GM03348 (cell line): ENCODE measurements around the gene MOK.

ENCODE experiments used
- DNase-seq: peaks from one replicate; pipeline ENCODE4 v3.0.0; 2012; ENCODE audit warnings: low spot score

MOK gene

DNA sequence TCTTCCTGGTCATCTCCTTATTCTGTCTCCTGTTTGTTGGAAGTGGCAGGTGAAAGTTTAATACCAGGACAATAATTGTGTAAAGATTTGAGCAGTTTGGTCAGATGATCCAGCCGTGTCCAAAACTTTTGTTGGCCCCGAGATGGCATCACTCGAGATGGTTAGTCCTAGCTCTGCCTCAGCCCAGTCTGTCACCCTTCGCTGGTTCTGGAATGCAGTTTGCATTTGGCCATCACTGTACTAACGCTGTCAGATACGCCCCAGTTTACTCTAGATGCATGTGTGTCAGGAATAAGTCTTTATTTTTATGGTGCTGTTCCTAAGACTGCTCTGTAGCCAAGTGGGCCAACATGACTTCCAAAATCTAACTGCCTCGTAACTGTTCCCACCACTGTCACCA lies 79.6 kb downstream of the MOK start:
- no peak for DNase-seq

DNA sequence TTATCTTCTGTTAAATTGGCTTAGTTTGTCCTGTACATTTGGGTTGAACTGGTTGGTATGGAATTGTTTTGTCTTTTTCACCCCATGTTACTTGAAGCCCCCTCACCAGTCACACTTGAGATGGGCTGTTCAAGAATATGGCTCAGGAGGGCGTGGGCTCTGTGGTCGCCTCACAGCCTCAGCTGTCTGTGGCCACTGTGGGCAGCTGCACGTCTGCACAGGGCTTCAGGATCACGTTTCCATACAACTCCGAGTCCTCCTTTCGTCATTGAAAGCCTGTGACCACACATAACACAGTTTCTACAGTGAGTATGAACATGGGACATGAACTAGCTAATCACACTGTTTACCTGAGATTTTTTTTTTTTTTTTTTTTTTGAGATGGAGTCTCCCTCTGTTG lies 81.3 kb downstream of the MOK start:
- no peak for DNase-seq

DNA sequence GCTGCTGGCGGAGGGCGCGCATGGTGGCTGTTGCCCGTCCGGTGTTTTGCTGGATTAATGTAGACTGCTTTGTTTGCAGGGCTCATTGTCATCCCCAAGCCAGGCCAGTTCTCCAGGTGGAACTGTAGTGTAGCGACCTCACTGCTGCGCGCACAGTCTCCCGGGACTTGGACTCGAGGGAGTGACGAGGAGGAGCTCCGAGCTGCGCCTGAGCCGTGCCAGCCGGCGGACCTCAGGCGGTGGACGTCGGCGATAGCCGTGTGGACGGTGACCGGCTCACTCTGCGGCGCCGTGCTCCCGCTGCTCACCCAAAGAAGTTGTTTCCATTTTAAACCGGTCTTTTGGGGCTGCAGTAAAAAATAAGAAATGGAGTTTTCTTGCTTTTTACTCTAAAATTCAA lies 82.2 kb downstream of the MOK start:
- DNase-seq, result no peak

DNA sequence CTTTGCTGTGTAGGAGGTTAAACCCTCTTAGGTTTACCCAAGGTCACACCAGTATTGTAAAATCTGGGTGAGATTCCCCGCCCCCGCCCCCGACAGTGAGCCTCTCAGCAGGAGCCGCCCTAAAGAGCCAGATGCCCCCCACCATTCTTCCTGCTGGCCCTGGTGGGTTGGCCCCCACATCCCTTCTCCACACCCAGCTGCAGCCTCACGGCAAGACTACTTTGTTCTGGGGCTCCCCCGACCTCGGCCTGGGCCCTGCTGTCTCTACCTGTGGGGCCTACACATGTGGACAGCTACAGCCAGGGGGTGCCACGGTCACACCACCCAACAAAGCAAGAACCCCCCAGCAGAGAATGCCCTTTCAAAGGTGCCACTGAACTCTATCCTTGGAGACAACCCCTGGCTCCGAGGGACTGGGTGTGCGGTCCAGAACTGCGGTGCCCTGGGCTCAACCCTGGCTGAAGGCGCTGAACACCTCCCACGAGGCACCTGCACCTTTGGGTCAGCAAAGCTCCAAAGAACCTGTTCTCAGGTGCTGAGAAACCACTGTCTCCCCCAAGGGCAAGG lies 82.9 kb downstream of the MOK start:
- DNase-seq, result no peak

DNA sequence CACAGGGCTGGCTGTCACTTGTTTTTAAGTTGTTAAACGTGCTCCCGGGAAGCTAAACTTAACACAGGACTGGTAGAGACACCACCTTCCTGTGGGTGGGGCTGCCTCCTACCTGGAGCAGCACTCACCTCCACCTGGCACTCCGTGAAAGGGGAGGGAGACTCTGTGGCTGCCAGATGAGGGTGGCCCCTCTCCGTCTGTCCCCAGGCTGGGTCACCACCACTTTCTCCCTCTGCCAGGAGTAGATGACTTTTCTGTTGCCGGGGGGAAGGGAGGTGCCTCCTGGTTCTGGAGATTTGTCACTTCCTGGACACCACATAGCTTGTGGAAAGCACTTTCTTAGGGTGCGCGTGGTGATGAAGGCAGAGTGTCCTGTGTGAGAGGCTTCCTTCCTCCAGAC lies 83.9 kb downstream of the MOK start:
- peak; percentile 44 for DNase-seq

DNA sequence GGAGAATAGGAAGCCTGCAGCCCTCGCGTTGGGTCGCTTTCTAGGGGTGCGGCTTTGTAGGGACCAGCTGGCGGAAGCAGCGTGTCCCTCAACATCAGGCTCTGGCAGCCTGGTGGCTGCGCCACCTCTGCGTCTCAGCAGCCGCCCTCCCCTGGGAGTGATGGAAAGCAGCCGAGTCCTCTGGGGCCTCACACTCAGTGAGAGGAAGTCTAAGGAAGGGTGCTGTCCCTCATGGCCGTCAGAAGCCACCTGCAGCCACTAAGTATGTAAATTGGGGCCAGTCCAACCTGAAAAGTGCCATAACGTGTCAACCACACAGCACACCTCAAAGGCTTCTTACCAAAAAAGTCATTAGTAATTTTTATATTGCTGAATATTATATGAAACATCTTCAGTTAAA lies 84.9 kb downstream of the MOK start:
- DNase-seq, result no peak

DNA sequence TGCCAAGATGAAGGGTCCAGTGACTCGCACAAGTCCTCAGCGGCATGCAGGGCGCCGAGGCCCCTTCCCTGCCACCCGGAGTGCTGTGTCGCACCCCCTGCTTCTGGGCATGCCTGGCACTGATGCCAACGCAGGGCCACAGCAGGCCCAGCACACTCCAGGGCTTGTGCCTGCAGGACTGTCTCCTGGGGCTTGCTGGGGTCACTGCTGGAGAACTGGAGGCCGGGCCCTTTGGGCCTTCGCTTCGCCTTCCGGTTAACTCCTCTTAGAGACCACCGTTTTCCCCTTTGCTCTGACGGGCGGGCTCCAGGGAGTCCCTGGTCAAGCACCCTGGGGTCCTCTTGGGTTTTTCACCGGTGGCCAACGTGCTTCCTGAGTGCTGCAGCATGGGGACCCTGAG lies 85.6 kb downstream of the MOK start:
- DNase-seq, result no peak

DNA sequence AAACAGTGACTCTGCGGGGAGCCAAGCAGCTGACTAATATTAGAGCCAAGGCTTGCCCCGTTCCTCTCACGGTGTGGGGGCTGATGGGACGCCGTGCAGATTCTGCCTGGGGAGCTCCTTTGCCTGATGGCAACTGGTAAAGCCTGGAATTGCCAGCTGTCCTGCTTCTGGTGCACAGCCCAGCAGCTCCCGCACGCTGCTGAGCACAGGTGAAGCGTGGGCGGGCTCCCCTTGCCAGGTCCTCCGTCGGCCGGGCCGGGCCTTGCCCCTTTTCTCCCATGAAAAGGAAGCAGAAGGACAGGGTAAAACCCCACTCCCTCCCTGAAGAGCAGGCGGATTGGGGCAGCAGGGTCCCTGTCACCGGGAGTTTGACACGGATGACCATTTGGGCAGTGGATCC lies 86.3 kb downstream of the MOK start:
- DNase-seq, result no peak

DNA sequence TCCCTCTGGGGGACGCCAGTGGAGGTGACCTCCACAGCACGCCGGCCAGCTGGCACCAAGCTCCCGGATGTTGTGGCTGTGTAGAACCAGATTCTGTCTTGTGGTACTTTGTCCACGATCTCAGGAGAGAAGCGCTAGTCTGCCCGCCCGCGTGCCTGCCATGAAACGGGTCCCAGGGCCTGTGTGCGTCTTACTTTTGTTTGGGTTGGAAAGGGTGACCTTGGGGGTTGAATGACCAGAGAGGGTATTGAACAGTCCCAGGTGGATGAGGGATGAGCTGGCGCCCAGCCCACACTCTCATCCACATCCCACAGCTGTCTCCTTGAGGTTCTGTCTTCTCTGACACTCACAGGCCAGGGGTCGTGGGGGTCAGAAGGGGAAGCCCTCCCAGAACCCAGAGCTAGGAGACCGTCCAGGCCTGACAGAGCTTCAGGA lies 87.0 kb downstream of the MOK start:
- DNase-seq, result no peak

DNA sequence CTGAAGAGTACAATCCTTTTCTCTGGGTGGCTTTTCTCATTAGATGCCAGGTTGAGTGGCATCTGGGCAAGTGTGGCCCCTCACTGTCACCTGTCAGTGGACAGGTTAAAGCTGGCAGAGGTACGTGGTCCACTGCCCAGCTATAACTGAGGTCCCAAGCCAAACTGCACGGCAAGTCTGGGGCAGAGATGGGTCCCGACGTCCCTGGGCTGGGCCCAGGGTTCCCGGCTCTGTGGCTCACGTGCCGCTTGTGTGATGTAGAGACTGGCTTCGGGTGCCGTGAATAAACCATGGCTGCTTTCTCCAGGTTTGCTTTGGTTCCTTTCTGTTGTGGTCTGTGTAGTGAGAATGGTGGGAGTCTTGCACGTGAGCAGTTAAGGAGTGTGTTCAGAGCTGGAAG lies 87.6 kb downstream of the MOK start:
- DNase-seq, result no peak

DNA sequence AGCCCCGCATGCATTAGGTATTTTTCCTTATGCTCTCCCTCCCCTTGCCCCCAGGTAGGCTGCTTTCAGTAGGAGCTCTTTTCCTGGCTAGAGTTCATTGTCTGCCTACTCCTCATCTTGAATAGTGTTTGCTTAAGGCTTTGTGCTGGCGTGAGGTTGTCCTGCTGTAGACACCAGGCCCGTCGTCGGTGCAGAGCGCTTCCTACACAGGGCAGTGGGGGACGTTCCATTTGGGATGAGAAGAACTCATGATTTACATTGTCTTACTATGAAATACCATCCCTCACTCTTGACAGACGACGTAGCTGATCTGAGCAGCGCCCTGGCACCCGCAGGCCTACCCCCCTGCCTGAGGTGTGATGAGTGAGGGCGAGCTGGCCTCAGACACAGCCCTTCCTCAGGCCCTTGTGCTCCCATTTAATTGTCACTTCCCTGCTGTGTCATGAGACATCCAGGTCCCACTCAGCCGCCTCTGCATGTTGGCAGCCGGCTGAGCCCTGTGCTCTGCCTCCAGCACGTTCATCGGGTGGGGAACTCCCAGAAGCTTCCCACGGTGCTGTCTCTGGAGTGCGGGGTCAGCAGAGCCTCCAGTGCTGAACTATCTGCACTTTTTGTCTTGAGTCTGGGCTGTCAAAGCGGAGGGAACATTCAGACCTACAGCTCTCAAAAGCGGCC lies 89.3 kb downstream of the MOK start:
- no peak for DNase-seq

DNA sequence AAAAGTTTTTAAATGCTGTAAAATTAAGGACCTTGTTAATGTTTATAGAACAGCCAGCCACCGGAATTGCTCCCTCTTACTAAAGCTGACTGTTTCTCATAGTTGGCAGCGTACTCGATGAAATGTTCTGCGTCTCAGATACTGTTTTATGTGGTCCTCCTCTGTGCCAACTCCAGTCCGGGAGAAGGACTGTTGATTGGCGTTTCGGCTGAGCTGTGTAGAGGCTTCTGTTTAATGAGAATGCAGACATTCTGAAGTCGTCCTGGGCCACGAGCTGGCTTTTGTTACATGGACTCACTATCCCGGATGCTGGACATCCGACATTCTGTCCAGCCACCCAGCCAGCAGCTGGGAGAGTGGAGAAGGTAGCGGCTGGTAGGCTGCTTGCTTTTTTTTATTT lies 89.9 kb downstream of the MOK start:
- peak; percentile 85 for DNase-seq

DNA sequence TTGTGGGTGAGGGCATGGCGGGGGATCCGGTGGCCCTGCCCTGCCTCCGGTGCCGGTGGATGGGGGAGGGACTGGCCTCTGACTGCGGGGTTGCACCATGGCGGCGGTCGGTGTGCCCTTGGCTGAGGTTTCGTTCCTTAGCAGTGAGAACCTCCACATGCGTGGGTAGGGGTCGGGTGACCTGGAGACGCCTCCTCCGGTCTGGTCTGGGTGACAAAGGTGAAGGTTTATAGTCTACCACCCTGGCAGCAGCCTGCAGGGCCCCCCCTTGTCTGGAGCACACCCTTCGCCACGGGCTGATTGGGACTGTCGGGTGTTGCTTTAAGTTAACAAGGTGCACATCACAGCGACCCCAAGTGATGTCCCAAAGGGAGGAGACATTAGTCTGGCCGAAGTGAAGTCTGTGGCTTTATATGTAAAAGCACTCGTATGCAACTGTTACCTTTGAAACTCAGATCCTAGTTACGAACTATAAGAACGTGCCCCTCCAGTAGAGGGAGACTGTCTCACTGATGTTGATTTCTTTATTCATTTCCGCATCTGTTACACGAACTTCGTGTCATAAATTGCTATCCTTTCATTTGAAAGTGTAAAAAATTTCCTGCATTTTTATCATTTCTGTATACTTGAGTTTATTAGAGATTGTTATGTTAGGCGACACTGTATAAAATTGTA lies 90.8 kb downstream of the MOK start:
- DNase-seq, result no peak

DNA sequence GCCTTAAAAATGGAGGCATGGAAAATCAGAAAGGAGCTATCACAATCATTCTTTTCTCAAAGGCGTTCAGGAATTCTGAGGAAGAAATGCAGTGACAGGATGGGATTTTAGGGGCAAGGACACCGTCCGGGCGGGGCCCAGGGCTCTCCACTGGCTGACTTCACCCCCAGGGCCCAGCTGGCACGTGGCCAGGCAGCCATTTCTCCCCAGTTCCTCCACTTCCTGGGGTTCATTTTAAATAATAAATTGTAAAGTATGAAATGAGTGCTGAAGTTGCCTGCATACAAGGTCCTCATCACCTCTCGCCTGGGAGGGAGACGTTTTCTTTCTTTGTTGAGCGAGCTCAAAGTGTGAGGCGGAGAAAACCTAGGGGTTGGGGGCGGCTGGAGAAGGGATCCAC lies 91.5 kb downstream of the MOK start:
- DNase-seq, result no peak

DNA sequence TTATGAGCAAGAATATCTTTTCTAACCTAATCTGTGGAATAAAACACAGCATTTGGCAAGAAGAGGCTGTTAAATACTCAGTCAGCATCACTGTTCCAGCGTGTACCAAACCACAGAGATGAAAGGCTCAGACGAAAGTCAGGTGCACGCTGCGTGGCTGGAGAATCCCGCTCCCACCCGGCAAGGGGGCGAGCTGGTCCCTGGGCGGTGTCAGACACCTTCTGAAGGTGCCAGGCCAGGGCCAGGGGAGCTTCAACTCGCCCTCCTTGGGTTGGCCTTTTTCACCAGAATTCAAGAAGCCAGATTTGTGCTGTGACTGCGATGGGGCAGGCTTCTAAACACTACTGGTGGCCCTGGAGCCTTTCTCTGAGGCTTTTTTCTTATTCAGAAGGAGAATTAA lies 92.1 kb downstream of the MOK start:
- no peak for DNase-seq

DNA sequence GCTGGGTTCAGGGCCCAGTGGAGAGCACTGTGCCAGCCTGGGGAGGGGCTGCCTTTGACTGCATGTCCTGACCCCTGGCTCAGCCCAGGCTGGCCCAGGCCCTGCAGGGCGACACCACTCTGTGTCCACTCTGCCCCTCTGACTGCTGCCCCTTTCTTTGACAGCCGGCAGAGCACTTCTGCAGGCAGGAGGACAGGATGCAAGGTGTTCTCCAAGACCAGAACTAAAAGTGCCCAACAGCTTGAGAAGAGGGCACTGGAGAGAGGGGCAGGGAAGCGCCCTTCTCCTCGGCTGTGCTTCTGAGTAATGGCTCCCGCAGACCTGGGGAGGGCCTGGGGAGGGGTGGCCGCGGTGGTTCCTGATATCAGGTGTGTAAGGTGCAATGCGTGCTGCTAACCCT lies 92.6 kb downstream of the MOK start:
- no peak for DNase-seq

DNA sequence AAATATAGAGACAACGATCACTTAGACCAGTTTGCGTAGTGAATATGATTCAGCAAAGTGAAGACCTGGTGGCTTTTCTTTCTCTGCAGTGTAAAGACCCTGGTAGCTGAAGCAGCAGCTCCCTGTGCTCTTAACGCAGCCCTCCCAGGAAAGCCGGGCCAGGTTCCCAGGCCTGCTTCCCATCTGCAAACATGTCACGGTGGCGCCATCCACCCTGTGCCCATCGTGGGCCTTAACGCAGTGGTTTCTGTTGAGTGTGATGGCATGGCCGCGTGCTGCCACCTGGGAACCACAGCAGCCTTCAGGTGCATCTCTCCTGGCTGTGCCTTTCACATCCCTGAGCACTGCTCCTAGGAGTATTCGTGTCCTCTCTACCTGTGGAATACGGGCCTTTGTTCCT lies 93.7 kb downstream of the MOK start:
- no peak for DNase-seq

DNA sequence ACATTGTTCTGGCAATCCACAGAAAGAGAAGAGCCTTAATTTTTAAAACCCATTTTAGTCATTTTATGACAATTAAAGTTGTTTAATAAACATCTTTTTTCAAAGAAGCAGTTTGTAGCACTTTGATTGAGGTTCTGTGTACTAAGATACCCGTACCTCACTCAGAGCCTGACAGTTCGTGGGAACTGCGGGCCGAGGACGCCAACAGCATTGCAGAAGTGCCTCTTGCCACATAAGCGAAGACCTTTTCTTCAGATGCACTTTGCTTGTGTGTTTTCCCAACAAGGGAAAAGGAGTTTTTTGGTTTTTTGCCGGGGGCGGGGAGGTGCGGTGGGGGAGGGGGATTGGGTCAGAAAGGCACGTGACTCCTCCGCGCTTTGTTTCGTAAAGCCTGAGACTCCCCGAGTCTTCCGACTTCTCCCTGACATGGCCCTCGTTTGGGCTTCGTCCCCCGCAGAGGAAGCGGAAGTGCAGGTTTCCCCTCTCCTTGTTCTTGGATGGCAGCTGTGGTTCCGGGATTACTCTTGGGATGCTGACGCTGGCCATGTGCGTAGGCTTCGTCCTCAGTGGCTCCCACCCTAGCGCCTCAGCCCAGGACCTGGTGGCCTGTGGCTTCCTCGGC lies 94.4 kb downstream of the MOK start:
- no peak for DNase-seq

DNA sequence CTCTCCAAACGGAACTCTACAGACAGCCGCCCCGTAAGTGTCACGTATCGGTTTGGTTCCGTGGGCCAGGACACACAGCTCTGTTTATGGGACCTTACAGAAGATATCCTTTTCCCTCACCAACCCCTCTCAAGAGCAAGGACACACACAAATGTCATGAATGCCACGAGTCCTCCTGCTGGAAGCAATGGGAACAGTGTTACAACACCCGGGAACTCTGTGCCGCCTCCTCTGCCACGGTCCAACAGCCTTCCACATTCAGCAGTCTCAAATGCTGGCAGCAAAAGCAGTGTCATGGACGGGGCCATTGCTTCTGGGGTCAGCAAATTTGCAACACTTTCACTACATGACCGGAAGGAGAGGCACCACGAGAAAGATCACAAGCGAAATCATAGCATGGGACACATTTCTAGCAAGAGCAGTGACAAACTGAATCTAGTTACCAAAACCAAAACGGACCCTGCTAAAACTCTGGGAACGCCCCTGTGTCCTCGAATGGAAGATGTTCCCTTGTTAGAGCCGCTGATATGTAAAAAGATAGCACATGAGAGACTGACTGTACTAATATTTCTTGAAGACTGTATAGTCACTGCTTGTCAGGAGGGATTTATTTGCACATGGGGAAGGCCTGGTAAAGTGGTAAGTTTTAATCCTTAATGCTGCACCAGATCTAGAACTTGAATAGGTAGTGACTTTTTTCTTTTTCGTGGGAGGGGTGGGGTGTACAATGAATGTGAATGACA lies 95.6 kb downstream of the MOK start:
- no peak for DNase-seq

DNA sequence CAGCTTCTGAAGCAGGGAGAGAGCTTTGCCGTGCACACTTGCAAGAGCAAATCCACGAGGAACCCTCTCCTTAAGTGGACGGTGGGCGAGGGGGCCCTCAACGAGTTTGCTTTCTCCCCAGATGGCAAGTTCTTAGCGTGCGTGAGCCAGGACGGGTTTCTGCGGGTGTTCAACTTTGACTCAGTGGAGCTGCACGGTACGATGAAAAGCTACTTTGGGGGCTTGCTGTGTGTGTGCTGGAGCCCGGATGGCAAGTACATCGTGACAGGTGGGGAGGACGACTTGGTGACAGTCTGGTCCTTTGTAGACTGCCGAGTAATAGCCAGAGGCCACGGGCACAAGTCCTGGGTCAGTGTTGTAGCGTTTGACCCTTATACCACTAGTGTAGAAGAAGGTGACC lies 96.2 kb downstream of the MOK start:
- DNase-seq, result no peak

DNA sequence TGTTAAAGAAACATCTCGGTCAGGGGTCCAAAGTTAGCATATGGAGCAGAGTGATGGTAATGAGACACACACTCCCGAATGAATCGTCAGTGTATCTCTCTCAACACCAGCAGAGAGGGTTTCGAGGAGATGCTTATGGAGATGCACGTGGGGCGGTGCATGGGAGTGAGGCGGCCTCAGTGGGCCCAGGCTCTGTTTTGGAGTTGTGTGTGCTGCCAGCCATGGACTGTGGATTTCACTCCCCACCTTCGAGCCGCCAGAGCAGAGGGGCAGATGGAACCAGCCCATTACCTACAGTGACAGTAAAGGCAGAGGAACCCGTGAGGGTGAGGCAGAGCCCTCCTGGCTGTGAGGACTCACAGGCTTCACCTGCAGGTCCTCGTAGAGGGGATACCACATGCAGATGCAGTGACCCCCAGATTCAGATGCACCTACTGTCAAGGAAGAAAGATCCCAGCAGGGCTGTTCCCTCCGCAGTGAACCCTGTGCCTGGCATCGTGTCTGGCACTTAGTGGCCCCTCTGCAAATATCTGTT lies 97.1 kb downstream of the MOK start:
- DNase-seq, result no peak

DNA sequence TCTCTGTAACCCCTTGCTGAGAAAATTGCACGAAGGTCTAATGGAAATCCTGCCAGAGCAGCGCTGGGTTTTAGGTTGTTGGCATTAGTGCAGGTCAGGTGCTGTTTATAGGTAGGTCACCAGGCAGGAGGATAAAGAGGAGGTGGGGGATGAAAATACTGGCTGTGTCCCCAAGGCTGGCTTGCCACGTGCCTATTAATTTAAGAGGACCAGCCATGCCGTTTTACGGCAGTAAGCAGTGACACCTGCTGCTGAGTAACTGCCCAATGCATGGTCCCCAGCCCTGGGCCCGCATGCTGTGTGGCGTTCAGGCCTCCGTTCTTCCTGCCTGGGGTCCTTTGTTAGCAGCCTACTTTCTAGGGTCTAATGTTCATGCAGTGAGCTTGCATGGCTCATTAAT lies 98.0 kb downstream of the MOK start:
- no peak for DNase-seq
